Activated T-helper 1 cell treated with anti-CD3 and anti-CD28 coated beads, Interleukin-12 subunit alpha, Interleukin-12 subunit beta, Interleukin-2, Interleukin-4 antibody, amounts not matched to agents 30 ng/mL and 10 ng/mL and 1 ng/mL, durations not matched to agents 14 hours and 24 hours and 36 hours (primary cell): ENCODE results near the gene NOTUM. TPM values are rescaled to one million over a fixed set of nuclear protein-coding genes. Genes with fewer than 3 reads are reported as not detected.

Source experiments
- DNase-seq: peaks from one replicate; pipeline ENCODE4 v3.0.0; 2021; ENCODE audit warnings: low spot score
- H3K27ac Mint-ChIP-seq: one replicate; pipeline ENCODE4 v1.8.0; 2021; ENCODE audit warnings: mild to moderate bottlenecking, mixed read lengths
- H3K27me3 Mint-ChIP-seq: one replicate; pipeline ENCODE4 v1.8.0; 2022; ENCODE audit warnings: mild to moderate bottlenecking, moderate library complexity, mixed read lengths; ENCODE audit not compliant: insufficient read depth
- H3K36me3 Mint-ChIP-seq: one replicate; pipeline ENCODE4 v1.8.0; 2021; ENCODE audit warnings: low read depth, mixed read lengths
- H3K4me1 Mint-ChIP-seq: one replicate; pipeline ENCODE4 v1.8.0; 2021; ENCODE audit warnings: low read depth, mixed read lengths
- H3K4me3 Mint-ChIP-seq: one replicate; pipeline ENCODE4 v1.8.0; 2021; ENCODE audit warnings: mild to moderate bottlenecking, moderate library complexity, mixed read lengths
- H3K9me3 Mint-ChIP-seq: one replicate; pipeline ENCODE4 v1.8.0; 2021; ENCODE audit warnings: mixed read lengths
- intact Hi-C: fragments of 100-400 bp; cut with micrococcal nuclease; formaldehyde crosslinking; loops from one replicate; pipeline ENCODE4 v1.15.1; 2024
- total RNA-seq: library from RNA; stranded (reverse); gene quantifications from 2 replicates; pipeline ENCODE4 v1.2.3, GENCODE V29; 2022

NOTUM gene
- total RNA-seq, 1 donor from 2014 or later = 1.5 TPM

- Mint-ChIP-seq H3K4me1 (peaks cover 15% of the 10 kb centered on the region), H3K9me3 (no peaks in the 10 kb centered on the region)
These were observed 32.3 kb downstream of the NOTUM start for GRCh38 chr17:81928544-81929252.

GRCh38 chr17:81927653-81928543, 33.1 kb downstream of the NOTUM start, which contains the start of gene MAFG:
MAFG (minus strand) TSS chr17:81927735; CDS start chr17:81923185, 4,550 bp downstream.
- intact Hi-C loops = loop anchor here (1.0 to 2.0 kb wide), 6 partner anchors 9 to 168 kb away; partner anchors contain the start of genes ARHGDIA, ASPSCR1, CENPX and LRRC45
- H3K4me3 Mint-ChIP-seq = peak within 1 kb of the TSS; percentile 89

More at GRCh38 chr17:81928544-81929252, 32.3 kb downstream of the NOTUM start:
- peaks cover 7% of the 10 kb centered on the region for H3K36me3 Mint-ChIP-seq
- intact Hi-C loops = loop anchor here (1.0 kb wide), 1 partner anchor 168 kb away; no protein-coding TSS in a partner anchor
- no peak for DNase-seq
- H3K4me3 Mint-ChIP-seq = peak overlapping the region; percentile 72
- peaks cover 2% of the 10 kb centered on the region for H3K27me3 Mint-ChIP-seq
- H3K27ac Mint-ChIP-seq = no peak overlapping the region

DNA sequence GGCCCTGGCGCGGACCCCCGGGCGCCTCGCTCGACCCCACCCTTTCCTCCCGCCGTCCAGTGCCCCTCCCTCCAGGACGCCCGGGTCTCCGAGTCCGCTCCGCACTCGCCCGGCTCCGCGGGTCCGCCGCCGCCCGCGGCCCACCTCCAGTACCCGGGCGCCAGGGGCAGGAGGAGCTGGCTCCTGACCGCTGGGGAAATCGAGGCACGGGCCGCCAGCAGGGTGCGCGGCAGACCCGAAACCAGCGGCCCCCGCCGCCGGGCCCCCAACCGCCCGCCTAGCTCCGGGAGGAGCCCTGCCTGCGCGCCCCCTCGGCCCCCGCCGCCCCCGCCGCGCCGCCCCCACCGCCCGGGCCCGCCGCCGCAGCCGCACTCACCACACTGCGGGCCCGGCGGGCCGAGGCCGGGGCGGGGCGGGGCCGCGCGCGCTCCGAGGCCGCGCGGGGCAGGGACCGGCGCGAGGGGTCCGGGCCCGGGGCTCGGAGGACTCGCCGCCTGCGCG, 33.8 kb downstream of the NOTUM start:
- Mint-ChIP-seq H3K27me3 (peaks cover 2% of the 10 kb centered on the region), H3K4me3 (peak overlapping the region; percentile 68), H3K27ac (no peak overlapping the region)

More at GRCh38 chr17:81927653-81928543, 33.1 kb downstream of the NOTUM start, which contains the start of gene MAFG:
- Mint-ChIP-seq H3K27me3 (peaks cover 2% of the 10 kb centered on the region), H3K4me1 (peaks cover 15% of the 10 kb centered on the region), H3K27ac (peak within 1 kb of the TSS; percentile 79), H3K36me3 (peaks cover 1% of the 10 kb centered on the region), H3K9me3 (no peaks in the 10 kb centered on the region)
- DNase-seq = peak; percentile 88

DNA sequence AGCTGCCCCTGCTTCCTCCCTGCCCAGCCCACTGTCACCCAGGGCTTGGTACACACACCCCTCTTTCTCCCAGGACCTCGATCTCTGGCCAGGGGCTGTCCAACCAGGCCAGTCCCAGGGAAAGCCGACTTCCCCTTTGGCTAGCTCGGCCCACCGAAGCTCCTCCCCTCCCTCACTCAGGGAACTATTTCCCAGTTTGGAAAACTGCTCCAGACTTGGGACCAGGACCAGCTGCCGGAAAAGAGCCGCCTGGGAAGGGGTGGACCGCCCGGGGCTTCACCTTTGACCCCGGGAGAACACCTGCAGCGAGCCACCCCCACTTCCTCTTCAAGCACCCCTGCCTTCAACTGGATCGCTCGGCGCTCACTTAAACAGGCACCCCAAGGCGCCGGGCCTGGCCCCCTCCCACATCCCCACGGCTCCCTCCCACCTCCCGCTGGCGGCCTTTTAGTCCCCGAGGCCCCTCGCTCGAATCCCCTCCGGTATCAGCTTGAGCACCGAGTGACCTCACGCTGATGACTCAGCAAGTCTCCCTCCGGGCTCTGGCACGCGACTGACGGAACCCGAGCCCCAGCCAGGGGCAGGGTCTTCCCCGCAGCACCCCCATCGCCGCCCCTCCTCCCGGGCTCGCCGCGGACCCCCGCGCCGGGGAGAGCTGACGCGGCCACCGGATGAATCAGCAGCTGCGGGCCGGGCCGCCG, 34.4 kb downstream of the NOTUM start:
- peaks cover 15% of the 10 kb centered on the region for H3K4me1 Mint-ChIP-seq
- H3K27me3 Mint-ChIP-seq = peaks cover 2% of the 10 kb centered on the region
- no peaks in the 10 kb centered on the region for H3K9me3 Mint-ChIP-seq
- intact Hi-C loops = loop anchor here (1.0 to 2.0 kb wide), 6 partner anchors 8 to 96 kb away; partner anchors contain the start of genes ARHGDIA, ASPSCR1, CENPX and LRRC45
- peak overlapping the region; percentile 79 for H3K27ac Mint-ChIP-seq
- DNase-seq = peak; percentile 46
- peak overlapping the region; percentile 89 for H3K4me3 Mint-ChIP-seq
- H3K36me3 Mint-ChIP-seq = peaks cover 2% of the 10 kb centered on the region

More for the DNA sequence above, 33.8 kb downstream of the NOTUM start:
- peak; percentile 18 for DNase-seq
- Mint-ChIP-seq H3K36me3 (no peaks in the 10 kb centered on the region), H3K9me3 (no peaks in the 10 kb centered on the region), H3K4me1 (peaks cover 15% of the 10 kb centered on the region)
- intact Hi-C loops = loop anchor here (1.0 to 2.0 kb wide), 5 partner anchors 10 to 96 kb away; partner anchors contain the start of genes ARHGDIA, ASPSCR1, CENPX and LRRC45

GRCh38 chr17:81925860-81926450, 35.0 kb downstream of the NOTUM start:
- peaks cover 15% of the 10 kb centered on the region for H3K4me1 Mint-ChIP-seq
- H3K4me3 Mint-ChIP-seq = peak overlapping the region; percentile 89
- peaks cover 2% of the 10 kb centered on the region for H3K27me3 Mint-ChIP-seq
- intact Hi-C loops = loop anchor here (1.0 to 2.0 kb wide), 4 partner anchors 8 to 97 kb away; partner anchors contain the start of genes ARHGDIA, CENPX, LRRC45 and PCYT2
- H3K36me3 Mint-ChIP-seq = peaks cover 2% of the 10 kb centered on the region
- no peak for DNase-seq
- no peaks in the 10 kb centered on the region for H3K9me3 Mint-ChIP-seq
- H3K27ac Mint-ChIP-seq = peak overlapping the region; percentile 79

GRCh38 chr17:81924557-81925532, 36.1 kb downstream of the NOTUM start:
- DNase-seq = no peak
- H3K36me3 Mint-ChIP-seq = peaks cover 2% of the 10 kb centered on the region
- no peaks in the 10 kb centered on the region for H3K27me3 Mint-ChIP-seq

GRCh38 chr17:81923302-81924260, 37.4 kb downstream of the NOTUM start:
- H3K36me3 Mint-ChIP-seq = peaks cover 10% of the 10 kb centered on the region
- H3K27ac Mint-ChIP-seq = no peak overlapping the region
- peaks cover 26% of the 10 kb centered on the region for H3K4me1 Mint-ChIP-seq
- no peak for DNase-seq
- H3K4me3 Mint-ChIP-seq = no peak overlapping the region
- no peaks in the 10 kb centered on the region for H3K27me3 Mint-ChIP-seq
- no peaks in the 10 kb centered on the region for H3K9me3 Mint-ChIP-seq
- intact Hi-C loops = no loop called here

More at GRCh38 chr17:81924557-81925532, 36.1 kb downstream of the NOTUM start:
- intact Hi-C loops = no loop called here
- no peak overlapping the region for H3K27ac Mint-ChIP-seq
- H3K4me1 Mint-ChIP-seq = peaks cover 15% of the 10 kb centered on the region
- H3K9me3 Mint-ChIP-seq = no peaks in the 10 kb centered on the region
- peak overlapping the region; percentile 89 for H3K4me3 Mint-ChIP-seq

GRCh38 chr17:81922566-81923301, 38.3 kb downstream of the NOTUM start:
- H3K4me3 Mint-ChIP-seq = no peak overlapping the region
- H3K27ac Mint-ChIP-seq = no peak overlapping the region
- intact Hi-C loops = no loop called here
- no peaks in the 10 kb centered on the region for H3K9me3 Mint-ChIP-seq
- no peak for DNase-seq
- peaks cover 31% of the 10 kb centered on the region for H3K4me1 Mint-ChIP-seq
- H3K27me3 Mint-ChIP-seq = no peaks in the 10 kb centered on the region
- peaks cover 10% of the 10 kb centered on the region for H3K36me3 Mint-ChIP-seq

- Mint-ChIP-seq H3K27me3 (no peaks in the 10 kb centered on the region), H3K4me3 (no peak overlapping the region), H3K9me3 (no peaks in the 10 kb centered on the region), H3K4me1 (peaks cover 35% of the 10 kb centered on the region), H3K27ac (no peak overlapping the region), H3K36me3 (peaks cover 13% of the 10 kb centered on the region)
- intact Hi-C loops = no loop called here
- no peak for DNase-seq
These were observed 38.9 kb downstream of the NOTUM start for GRCh38 chr17:81921996-81922565.
